AG04450 (cell line): ENCODE results near the gene ITPK1. TPM values are rescaled to one million over a fixed set of nuclear protein-coding genes. Genes with fewer than 3 reads are reported as not detected.

ENCODE experiments used
- CTCF ChIA-PET: fragments of 300-600, 350-600 bp; formaldehyde crosslinking; extraction: SDS; loops from one replicate; lab custom pipeline; 2022; ENCODE audit warnings: antibody characterized with exemption, inconsistent platforms; lab: Charles Lee
- POLR2A ChIA-PET: fragments of 350-600 bp; formaldehyde crosslinking; extraction: SDS; loops from one replicate; lab custom pipeline; 2021; ENCODE audit warnings: antibody characterized with exemption, inconsistent platforms; lab: Yijun Ruan, JAX
- DNase-seq: peaks from one replicate; pipeline ENCODE4 v3.0.0-alpha.2; 2011; ENCODE audit warnings: low read depth, low spot score
- H3K27ac ChIP-seq: one replicate; pipeline ENCODE4 v1.5.1; 2012; ENCODE audit warnings: low read depth, low read length, control low read depth
- H3K27me3 ChIP-seq: one replicate; pipeline ENCODE4 v1.6.0; 2012; ENCODE audit warnings: low read length; ENCODE audit not compliant: control insufficient read depth, insufficient read depth
- H3K4me3 ChIP-seq: 2 replicates; pipeline ENCODE4 v1.5.1; 2011; ENCODE audit warnings: mild to moderate bottlenecking, low read depth, low read length, control low read depth
- H3K9me3 ChIP-seq: 2 replicates; pipeline ENCODE4 v1.5.1; 2012; ENCODE audit warnings: low read length; ENCODE audit not compliant: control insufficient read depth, insufficient read depth
- polyA plus RNA-seq: library from polyadenylated mRNA; depleted of rRNA; stranded (reverse); fragments of >200 nt; gene quantifications from 2 replicates; pipeline ENCODE4 v1.2.3, GENCODE V29; 2011
- TF ChIP-seq, protein P1 (sequence below): IDR thresholded peaks from 2 replicates; pipeline ENCODE4 v1.5.1; 2011; ENCODE audit warnings: low read depth, low read length, control low read depth, inconsistent platforms

The ITPK1 gene
- polyA plus RNA-seq, 1 experiment, result 13.6 TPM

DNA sequence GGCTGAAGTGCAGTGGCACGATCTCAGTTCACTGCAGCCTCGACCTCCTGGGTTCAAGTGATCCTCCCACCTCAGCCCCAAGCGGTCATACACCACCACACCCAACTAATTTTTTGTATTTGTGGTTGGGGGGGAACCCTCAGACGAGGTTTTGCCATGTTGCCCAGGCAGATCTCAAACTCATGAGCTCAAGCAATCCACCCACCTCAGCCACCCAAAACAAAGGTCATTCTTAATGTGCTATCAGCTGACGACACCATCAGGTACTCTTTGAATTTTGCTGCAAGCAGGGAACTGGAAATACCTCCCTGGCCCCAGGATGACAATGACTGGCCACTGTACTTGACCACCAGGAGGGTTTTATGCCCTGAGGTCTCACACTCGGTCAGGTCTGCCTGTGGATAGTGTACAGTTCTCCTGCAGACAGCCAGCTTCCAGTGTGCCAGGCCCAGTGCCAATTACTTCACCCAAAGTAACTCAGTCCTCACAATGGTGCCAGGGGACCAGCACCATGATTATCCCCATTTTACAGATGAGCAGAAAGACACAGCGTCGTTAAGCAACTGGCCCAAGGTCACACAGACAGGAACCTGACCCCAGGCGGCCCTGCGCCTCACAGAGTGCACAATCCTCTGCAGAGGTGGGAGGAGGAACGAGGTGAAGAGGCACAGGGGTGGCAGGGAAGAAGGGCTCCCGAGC is 42.9 kb downstream of the ITPK1 start:
- H3K27ac ChIP-seq, result no peak overlapping the region
- ChIA-PET POLR2A (no interaction called here), CTCF (interaction anchor here (0.7 kb wide), 1 partner anchor 1397 kb away, joined by 5 read pairs; no protein-coding TSS in a partner anchor)
- H3K9me3 ChIP-seq, result no peaks in the 10 kb centered on the region
- DNase-seq, result no peak
- TF ChIP-seq, protein P1, sequence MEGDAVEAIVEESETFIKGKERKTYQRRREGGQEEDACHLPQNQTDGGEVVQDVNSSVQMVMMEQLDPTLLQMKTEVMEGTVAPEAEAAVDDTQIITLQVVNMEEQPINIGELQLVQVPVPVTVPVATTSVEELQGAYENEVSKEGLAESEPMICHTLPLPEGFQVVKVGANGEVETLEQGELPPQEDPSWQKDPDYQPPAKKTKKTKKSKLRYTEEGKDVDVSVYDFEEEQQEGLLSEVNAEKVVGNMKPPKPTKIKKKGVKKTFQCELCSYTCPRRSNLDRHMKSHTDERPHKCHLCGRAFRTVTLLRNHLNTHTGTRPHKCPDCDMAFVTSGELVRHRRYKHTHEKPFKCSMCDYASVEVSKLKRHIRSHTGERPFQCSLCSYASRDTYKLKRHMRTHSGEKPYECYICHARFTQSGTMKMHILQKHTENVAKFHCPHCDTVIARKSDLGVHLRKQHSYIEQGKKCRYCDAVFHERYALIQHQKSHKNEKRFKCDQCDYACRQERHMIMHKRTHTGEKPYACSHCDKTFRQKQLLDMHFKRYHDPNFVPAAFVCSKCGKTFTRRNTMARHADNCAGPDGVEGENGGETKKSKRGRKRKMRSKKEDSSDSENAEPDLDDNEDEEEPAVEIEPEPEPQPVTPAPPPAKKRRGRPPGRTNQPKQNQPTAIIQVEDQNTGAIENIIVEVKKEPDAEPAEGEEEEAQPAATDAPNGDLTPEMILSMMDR, result no peak
- H3K4me3 ChIP-seq, result no peak overlapping the region
- H3K27me3 ChIP-seq, result no peaks in the 10 kb centered on the region

DNA sequence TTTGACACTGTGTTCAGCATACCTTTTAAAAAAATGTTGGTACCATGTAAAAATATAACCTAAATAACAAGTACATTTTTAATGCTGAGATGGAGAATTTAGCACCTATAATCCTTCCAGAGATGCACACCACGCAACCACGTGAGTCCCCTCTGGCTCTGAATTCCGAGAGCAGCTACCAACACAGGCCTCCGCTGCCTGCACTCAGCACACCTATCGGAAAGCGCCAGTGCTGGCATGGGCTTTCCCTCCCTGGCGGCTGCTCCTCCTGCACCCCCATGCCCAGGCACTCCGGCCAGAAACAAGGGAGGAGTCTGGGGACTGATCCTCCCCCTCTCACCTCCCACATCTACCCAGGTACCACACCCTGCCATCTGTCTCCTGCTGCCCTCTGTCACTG is 47.0 kb downstream of the ITPK1 start:
- TF ChIP-seq, protein P1, result no peak
- CTCF ChIA-PET, result no interaction called here

DNA sequence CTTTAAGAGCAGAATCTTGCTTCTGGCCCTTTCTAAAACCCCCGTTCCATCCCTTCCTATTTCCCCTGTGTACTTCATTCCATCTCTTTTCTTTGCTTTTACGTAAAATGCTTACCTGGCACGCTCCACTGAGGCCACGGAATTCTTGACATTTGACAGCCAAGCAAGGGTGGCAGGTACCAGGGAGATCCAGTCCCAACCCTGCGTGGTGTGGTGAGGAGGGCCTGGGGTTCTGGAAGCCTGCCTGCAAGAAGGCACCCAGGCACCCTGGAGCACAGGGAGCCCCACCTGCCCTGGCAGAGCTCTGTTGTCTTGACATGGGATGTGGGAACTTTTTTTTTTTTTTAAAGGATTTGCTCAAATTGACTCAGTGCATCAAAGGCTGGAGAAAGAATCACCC is 48.6 kb downstream of the ITPK1 start:
- Histone ChIP-seq H3K9me3 (no peaks in the 10 kb centered on the region), H3K4me3 (no peak overlapping the region), H3K27ac (no peak overlapping the region), H3K27me3 (no peaks in the 10 kb centered on the region)
- TF ChIP-seq, protein P1, result no peak
- DNase-seq, result no peak
- POLR2A ChIA-PET, result no interaction called here
- CTCF ChIA-PET, result interaction anchor here (1.4 kb wide), 1 partner anchor 46 kb away, joined by 5 read pairs; no protein-coding TSS in a partner anchor

More for the DNA sequence above, 47.0 kb downstream of the ITPK1 start:
- H3K27ac ChIP-seq, result no peak overlapping the region
- no peaks in the 10 kb centered on the region for H3K27me3 ChIP-seq
- POLR2A ChIA-PET, result no interaction called here
- no peak overlapping the region for H3K4me3 ChIP-seq
- H3K9me3 ChIP-seq, result no peaks in the 10 kb centered on the region
- DNase-seq, result no peak

GRCh38 chr14:93065272-93065730 is 50.4 kb downstream of the ITPK1 start:
- no peak for DNase-seq
- Histone ChIP-seq H3K4me3 (no peak overlapping the region), H3K9me3 (no peaks in the 10 kb centered on the region), H3K27me3 (no peaks in the 10 kb centered on the region), H3K27ac (no peak overlapping the region)
- POLR2A ChIA-PET, result no interaction called here
- CTCF ChIA-PET, result interaction anchor here (2.4 kb wide), 1 partner anchor 48 kb away, joined by 9 read pairs; no protein-coding TSS in a partner anchor
- TF ChIP-seq, protein P1, result no peak

GRCh38 chr14:93064411-93065271 is 51.1 kb downstream of the ITPK1 start:
- TF ChIP-seq, protein P1, result no peak
- H3K27me3 ChIP-seq, result no peaks in the 10 kb centered on the region
- DNase-seq, result no peak
- no peak overlapping the region for H3K4me3 ChIP-seq
- ChIA-PET POLR2A (no interaction called here), CTCF (interaction anchor here (2.4 kb wide), 1 partner anchor 49 kb away, joined by 9 read pairs; no protein-coding TSS in a partner anchor)
- H3K9me3 ChIP-seq, result no peaks in the 10 kb centered on the region
- no peak overlapping the region for H3K27ac ChIP-seq
